Measurements from ENCODE around the gene MAGI1. TPM values are rescaled to one million over a fixed set of nuclear protein-coding genes. Genes with fewer than 3 reads are reported as not detected.
"Not testable (repeated sequence)": the region's sequence is repeated elsewhere in the genome, so short reads cannot be mapped to it uniquely, and the experiment has no call there.

The MAGI1 gene
- total RNA-seq, 2 donors from 2014 or later: 38.6 to 45.1 TPM

- H3K36me3 Mint-ChIP-seq (ENCODE audit: low read depth): peaks cover 2% of the 10 kb centered on the region
- H3K4me1 Mint-ChIP-seq: peaks cover 36% of the 10 kb centered on the region
- WGBS, 2 experiments (ENCODE audit: insufficient coverage in 1 of 2, insufficient read length in 1 of 2): 83 to 93% methylated on average over 1 to 3 of the region's 4 CpGs
- no peak overlapping the region for H3K27ac ChIP-seq (ENCODE audit: low read depth, low read length)
- no peaks in the 10 kb centered on the region for H3K9me3 ChIP-seq (ENCODE audit: control insufficient read depth, low read length)
- H3K4me3 ChIP-seq (ENCODE audit: low read length): no peak overlapping the region
- peaks cover 6% of the 10 kb centered on the region for H3K4me1 ChIP-seq (ENCODE audit: control insufficient read depth, insufficient read depth, low read length)
- TF ChIP-seq CTCF (conservative IDR thresholded peaks at IDR 0.05): no peak
- no peaks in the 10 kb centered on the region for H3K9me3 Mint-ChIP-seq
- H3K27me3 ChIP-seq (ENCODE audit: control insufficient read depth, insufficient read depth, low read length, poor library complexity, severe bottlenecking): no peaks in the 10 kb centered on the region
- no peaks in the 10 kb centered on the region for H3K27me3 Mint-ChIP-seq (ENCODE audit: insufficient read depth)
- no peak overlapping the region for H3K27ac Mint-ChIP-seq
- no peak overlapping the region for H3K9ac ChIP-seq (ENCODE audit: extremely low read depth, low read length, poor library complexity, severe bottlenecking)
- DNase-seq: no peak
- no peak overlapping the region for H3K4me3 Mint-ChIP-seq
- H3K36me3 ChIP-seq (ENCODE audit: control insufficient read depth, insufficient read depth, low read length): no peaks in the 10 kb centered on the region
Measured at GRCh38 chr3:65720989-65721737, 317.6 kb downstream of the MAGI1 start.

- H3K4me3 Mint-ChIP-seq; H3K27me3 ChIP-seq (ENCODE audit: control insufficient read depth, insufficient read depth, low read length, poor library complexity, severe bottlenecking); H3K27ac Mint-ChIP-seq; H3K36me3 Mint-ChIP-seq (ENCODE audit: low read depth); H3K9me3 Mint-ChIP-seq; H3K9ac ChIP-seq (ENCODE audit: extremely low read depth, low read length, poor library complexity, severe bottlenecking); DNase-seq; H3K27ac ChIP-seq (ENCODE audit: low read depth, low read length); H3K36me3 ChIP-seq (ENCODE audit: control insufficient read depth, insufficient read depth, low read length); H3K27me3 Mint-ChIP-seq (ENCODE audit: insufficient read depth); H3K4me3 ChIP-seq (ENCODE audit: low read length); H3K9me3 ChIP-seq (ENCODE audit: control insufficient read depth, low read length): not testable (repeated sequence)
- peaks cover 50% of the 10 kb centered on the region for H3K4me1 Mint-ChIP-seq
- 92 to 100% methylated on average over 1 of the region's 1 CpG for WGBS, 2 experiments (ENCODE audit: insufficient coverage in 1 of 2, insufficient read length in 1 of 2)
- H3K4me1 ChIP-seq (ENCODE audit: control insufficient read depth, insufficient read depth, low read length): peaks cover 15% of the 10 kb centered on the region
Measured at GRCh38 chr3:65719639-65720038, 319.1 kb downstream of the MAGI1 start.

GRCh38 chr3:65717676-65718346 lies 320.9 kb downstream of the MAGI1 start:
- no peaks in the 10 kb centered on the region for H3K9me3 ChIP-seq (ENCODE audit: control insufficient read depth, low read length)
- 97 to 100% methylated on average over 3 to 4 of the region's 4 CpGs for WGBS, 2 experiments (ENCODE audit: insufficient coverage in 1 of 2, insufficient read length in 1 of 2)
- no peak overlapping the region for H3K27ac Mint-ChIP-seq
- H3K4me1 Mint-ChIP-seq: peaks cover 63% of the 10 kb centered on the region
- H3K36me3 ChIP-seq (ENCODE audit: control insufficient read depth, insufficient read depth, low read length): no peaks in the 10 kb centered on the region
- H3K27me3 ChIP-seq (ENCODE audit: control insufficient read depth, insufficient read depth, low read length, poor library complexity, severe bottlenecking): no peaks in the 10 kb centered on the region
- DNase-seq: no peak
- no peak overlapping the region for H3K27ac ChIP-seq (ENCODE audit: low read depth, low read length)
- no peaks in the 10 kb centered on the region for H3K36me3 Mint-ChIP-seq (ENCODE audit: low read depth)
- peaks cover 20% of the 10 kb centered on the region for H3K4me1 ChIP-seq (ENCODE audit: control insufficient read depth, insufficient read depth, low read length)
- H3K9ac ChIP-seq (ENCODE audit: extremely low read depth, low read length, poor library complexity, severe bottlenecking): no peak overlapping the region
- no peak overlapping the region for H3K4me3 Mint-ChIP-seq
- no peaks in the 10 kb centered on the region for H3K27me3 Mint-ChIP-seq (ENCODE audit: insufficient read depth)
- no peaks in the 10 kb centered on the region for H3K9me3 Mint-ChIP-seq
- no peak for TF ChIP-seq CTCF (conservative IDR thresholded peaks at IDR 0.05)
- no peak overlapping the region for H3K4me3 ChIP-seq (ENCODE audit: low read length)
